ENCODE results near the gene CCDC85C. TPM values are rescaled to one million over a fixed set of nuclear protein-coding genes. Genes with fewer than 3 reads are reported as not detected.
A peak's percentile ranks its signal among the peaks of the same experiment; 100 is the strongest.

CCDC85C gene
- total and polyA plus RNA-seq, 2 of the 4 experiments (the other 2 are of a cell fraction): 16.0 to 19.0 TPM

DNA sequence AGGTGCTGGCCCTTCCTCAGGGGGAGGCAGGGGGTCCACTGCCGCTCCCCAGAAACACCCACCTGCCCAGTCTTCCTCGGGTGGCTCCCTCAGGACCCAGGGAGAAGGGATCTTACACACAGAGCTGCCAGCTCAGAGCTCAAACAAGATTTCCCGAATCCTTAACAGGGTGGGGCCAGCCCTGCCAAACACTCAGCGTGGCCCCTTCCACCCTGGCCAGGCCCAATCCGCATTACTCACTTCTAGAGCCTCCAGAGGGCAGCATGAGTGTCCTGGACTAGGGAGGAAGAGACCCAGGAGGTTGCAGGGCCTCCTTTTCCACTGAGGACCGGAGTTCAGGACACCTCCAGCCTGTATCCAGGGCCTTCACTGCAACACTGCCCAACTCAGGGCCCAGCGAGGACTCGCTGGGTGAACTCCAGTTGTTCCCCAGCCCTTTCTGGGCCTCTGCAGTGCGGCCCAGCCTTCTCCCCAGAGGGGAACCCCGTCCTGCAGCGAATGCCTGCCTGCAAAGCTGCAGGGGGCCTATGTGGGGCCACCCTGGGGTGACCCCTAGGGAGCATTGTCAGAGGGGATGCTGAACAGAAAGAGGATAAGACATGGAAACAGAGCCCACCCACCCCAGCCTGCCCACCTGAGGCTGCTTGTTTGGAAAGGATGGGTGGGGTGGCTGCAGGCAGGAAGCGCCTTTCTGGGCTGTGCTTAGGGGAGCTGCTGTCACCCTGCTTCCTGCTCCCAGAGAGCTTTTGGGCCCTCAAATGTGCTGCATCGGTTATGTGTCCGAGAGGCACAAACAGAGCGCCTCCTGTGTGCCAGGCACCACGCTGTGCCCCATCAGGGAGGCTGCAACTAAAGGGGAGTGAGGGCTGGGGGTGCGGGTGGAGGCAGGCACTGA lies 79.0 kb downstream of the CCDC85C start (continued):
- TF ChIP-seq RAD21 (IDR thresholded peaks at IDR 0.05; ENCODE audit: low read length) (peak; percentile 60), RFX5 (IDR thresholded peaks at IDR 0.05; ENCODE audit: low read depth, low read length) (no peak), SMC3 (IDR thresholded peaks at IDR 0.05; ENCODE audit: low read depth, low read length) (peak; percentile 50)

- BruUV-seq (replicated peaks): no TSS peak
- intact Hi-C loops (cut with micrococcal nuclease): loop anchor here (5.0 kb wide), 1 partner anchor 158 kb away; the partner anchor contains the start of gene CYP46A1
These were observed 79.8 kb downstream of the CCDC85C start for GRCh38 chr14:99524091-99524661.

More at GRCh38 chr14:99524091-99524661, 79.8 kb downstream of the CCDC85C start:
- H2AK5ac ChIP-seq (ENCODE audit: low read depth, low read length): peak overlapping the region; percentile 79; the same call in 1 of the 2 replicates
- no peak overlapping the region for H2AK9ac ChIP-seq (replicated peaks; ENCODE audit: low read depth, low read length, poor library complexity)
- H3K9ac ChIP-seq (ENCODE audit: low read depth, low read length): no peak overlapping the region
- H3K79me1 ChIP-seq (ENCODE audit: low read depth in 1 of 2, low read length in 2 of 2): peaks cover 24 to 78% of the 10 kb centered on the region in 2 experiments
- peak overlapping the region; percentile 29 for H2BK120ac ChIP-seq (ENCODE audit: low read depth, low read length)
- peak overlapping the region; percentile 5 for H2AFZ ChIP-seq (replicated peaks; ENCODE audit: low read length, poor library complexity)
- H4K91ac ChIP-seq (ENCODE audit: insufficient read depth, low read depth, low read length): peak overlapping the region; percentile 11; the same call in 1 of the 2 replicates
- no peaks in the 10 kb centered on the region; the same call in 1 of the 2 replicates for H3K36me3 ChIP-seq (ENCODE audit: control insufficient read depth, insufficient read depth, low read length)
- H2BK5ac ChIP-seq (ENCODE audit: low read depth, low read length, poor library complexity, severe bottlenecking): peak overlapping the region; percentile 80
- in situ Hi-C loops (cut with MboI; ENCODE audit: low sequenced_read_pairs): loop anchor here (5.0 to 10.0 kb wide), 2 partner anchors 98 to 381 kb away; no protein-coding TSS in a partner anchor
- ChIA-PET CTCF (interaction anchor here (0.9 to 1.1 kb wide), 2 partner anchors 12 to 66 kb away, joined by 3 read pairs; no protein-coding TSS in a partner anchor), POLR2A (ENCODE audit: unreplicated experiment) (interaction anchor here (1.4 kb wide), 1 partner anchor 12 kb away, joined by 3 read pairs; no protein-coding TSS in a partner anchor)
- no peak overlapping the region for H3K23ac ChIP-seq (ENCODE audit: low read depth, low read length)
- H3K14ac ChIP-seq (replicated peaks; ENCODE audit: low read depth, low read length): no peak overlapping the region
- no peak overlapping the region for H4K5ac ChIP-seq (ENCODE audit: low read depth, low read length)
- H3K9me3 ChIP-seq (ENCODE audit: control insufficient read depth, insufficient read depth, low read length): no peaks in the 10 kb centered on the region
- peak overlapping the region in 1 of 2 experiments; percentile 16; a peak in 2 of 4 replicates for H4K8ac ChIP-seq (ENCODE audit: low read depth in 2 of 2, low read length in 2 of 2)
- H3K4me2 ChIP-seq (ENCODE audit: low read depth, low read length): no peak overlapping the region
- H3K18ac ChIP-seq (ENCODE audit: low read depth, low read length): no peak overlapping the region
- H3K4me1 ChIP-seq (ENCODE audit: control insufficient read depth, insufficient read depth, low read length): peaks cover 34% of the 10 kb centered on the region
- no peak overlapping the region for H3K27ac ChIP-seq (ENCODE audit: insufficient read depth, low read length)
- 100% methylated on average over 1 of the region's 16 CpGs; no CpG with 5 or more reads in 1 of the 2 experiments for WGBS, 2 experiments (ENCODE audit: extremely low coverage in 2 of 2, insufficient read length in 1 of 2)
- H3K4ac ChIP-seq (ENCODE audit: low read depth, low read length): peak overlapping the region; percentile 41; the same call in 1 of the 2 replicates
- TF ChIP-seq BHLHE40 (IDR thresholded peaks at IDR 0.05; ENCODE audit: low read depth, low read length) (no peak), RCOR1 (IDR thresholded peaks at IDR 0.05; ENCODE audit: insufficient replicate concordance, low read length) (no peak)
- DNase-seq (no peak), ATAC-seq (ENCODE audit: low read depth) (no peak)
- H3K4me3 ChIP-seq (ENCODE audit: insufficient read depth, low read depth, low read length): no peak overlapping the region
- dilution Hi-C loops (cut with HindIII; ENCODE audit: low sequenced_read_pairs, unreplicated experiment): no loop called here
- H2BK15ac ChIP-seq (ENCODE audit: low read depth, low read length): no peak overlapping the region
- H3K56ac ChIP-seq (ENCODE audit: extremely low read depth, insufficient read depth, low read length): no peak overlapping the region
- H3K27me3 ChIP-seq (ENCODE audit: control insufficient read depth, insufficient read depth, low read length): no peaks in the 10 kb centered on the region
- H4K20me1 ChIP-seq (ENCODE audit: insufficient read depth, low read length): peaks cover 19% of the 10 kb centered on the region
- H2BK20ac ChIP-seq (ENCODE audit: low read depth, low read length): no peak overlapping the region
- peaks cover 10% of the 10 kb centered on the region for H3K9me1 ChIP-seq (ENCODE audit: insufficient read depth, low read length)
